Neutrophil (primary cell): ENCODE data around the gene SRSF10.

Source experiments
- H3K27ac ChIP-seq: fragments of 200-600 bp; sonication (generic); 2 replicates; pipeline ENCODE4 v1.5.1; 2016; ENCODE audit warnings: mild to moderate bottlenecking, moderate library complexity
- H3K27me3 ChIP-seq: fragments of 200-600 bp; sonication (generic); 2 replicates; pipeline ENCODE4 v1.6.0; 2016; ENCODE audit warnings: mild to moderate bottlenecking
- H3K36me3 ChIP-seq: fragments of 200-600 bp; sonication (generic); 2 replicates; pipeline ENCODE4 v1.5.1; 2017
- H3K4me1 ChIP-seq, 2 experiments: fragments of 200-600 bp in 1 of 2; sonication (generic) in 1 of 2; 1 replicate in 1 of 2; 2 replicates in 1 of 2; pipeline versions ENCODE4 v1.5.1 to v1.6.1; 2013 to 2016; ENCODE audit warnings: low read depth in 1 of 2, low read length in 1 of 2, mild to moderate bottlenecking in 1 of 2, moderate library complexity in 1 of 2; ENCODE audit not compliant: control insufficient read depth in 1 of 2, insufficient read depth in 1 of 2
- H3K4me3 ChIP-seq, 2 experiments: fragments of 200-600 bp in 1 of 2; sonication (generic) in 1 of 2; 1 replicate in 1 of 2; 2 replicates in 1 of 2; pipeline ENCODE4 v1.5.1; 2013 to 2016; ENCODE audit warnings: low read depth in 1 of 2, low read length in 1 of 2, mild to moderate bottlenecking in 1 of 2, moderate library complexity in 1 of 2
- H3K9me3 ChIP-seq: fragments of 200-600 bp; sonication (generic); 2 replicates; pipeline ENCODE4 v1.5.1; 2016
- CTCF ChIP-seq: fragments of 200-600 bp; sonication (generic); IDR thresholded peaks from 2 replicates; pipeline ENCODE4 v1.5.1; 2016; ENCODE audit warnings: antibody characterized with exemption

Gene SRSF10

GRCh38 chr1:23947366-23947765 is 32.8 kb downstream of the SRSF10 start:
- no peak for TF ChIP-seq CTCF

DNA sequence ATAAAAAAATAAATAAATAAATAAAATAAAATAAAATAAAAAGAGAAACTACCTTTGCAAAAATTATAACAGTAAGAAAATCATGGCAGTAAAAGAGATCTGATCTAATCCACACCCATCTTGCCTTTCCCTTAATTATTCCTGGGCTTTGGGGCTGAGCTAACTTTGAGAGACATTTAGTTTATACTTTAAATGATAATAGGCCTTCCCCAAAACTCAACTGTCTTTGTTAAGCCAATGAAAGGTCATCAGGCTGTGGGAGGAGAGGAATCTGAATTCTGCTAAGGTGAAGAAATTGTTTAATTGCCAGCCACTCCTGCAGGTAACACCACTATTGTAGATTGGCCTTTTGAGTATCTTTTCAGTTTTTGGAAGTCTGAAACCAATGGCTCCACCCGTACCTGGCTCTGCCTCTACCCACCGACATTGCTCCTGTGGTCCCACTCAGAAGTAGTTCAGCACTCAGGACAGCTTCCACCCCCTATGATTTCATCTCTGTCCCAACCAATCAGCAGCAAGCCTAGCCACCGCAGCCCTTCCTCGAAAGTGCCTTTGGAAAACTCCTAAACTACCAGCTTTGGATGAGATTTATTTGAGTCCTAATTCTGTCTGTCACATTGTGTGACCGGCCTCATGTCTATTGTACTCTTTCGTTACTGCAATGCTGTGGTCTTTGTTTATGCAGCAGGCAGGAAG is 43.5 kb downstream of the SRSF10 start:
- Histone ChIP-seq H3K36me3 (no peaks in the 10 kb centered on the region), H3K27ac (no peak overlapping the region), H3K27me3 (no peaks in the 10 kb centered on the region), H3K4me3 (no peak overlapping the region), H3K4me1 (no peaks in the 10 kb centered on the region), H3K9me3 (no peaks in the 10 kb centered on the region)
- no peak for TF ChIP-seq CTCF

More at GRCh38 chr1:23947366-23947765, 32.8 kb downstream of the SRSF10 start:
- no peak overlapping the region for H3K27ac ChIP-seq
- no peaks in the 10 kb centered on the region for H3K27me3 ChIP-seq
- H3K4me3 ChIP-seq, result no peak overlapping the region
- H3K4me1 ChIP-seq, result no peaks in the 10 kb centered on the region
- no peaks in the 10 kb centered on the region for H3K36me3 ChIP-seq
- H3K9me3 ChIP-seq, result no peaks in the 10 kb centered on the region

GRCh38 chr1:23931491-23931880 is 48.6 kb downstream of the SRSF10 start:
- TF ChIP-seq CTCF, result no peak
- Histone ChIP-seq H3K27ac (no peak overlapping the region), H3K27me3 (no peaks in the 10 kb centered on the region), H3K9me3 (no peaks in the 10 kb centered on the region), H3K4me3 (no peak overlapping the region), H3K36me3 (no peaks in the 10 kb centered on the region), H3K4me1 (peaks cover 0 to 6% of the 10 kb centered on the region in 2 experiments)

GRCh38 chr1:23930861-23931490 is 49.2 kb downstream of the SRSF10 start:
- H3K4me3 ChIP-seq, result no peak overlapping the region
- H3K27ac ChIP-seq, result no peak overlapping the region
- no peak for TF ChIP-seq CTCF
- peaks cover 0 to 6% of the 10 kb centered on the region in 2 experiments for H3K4me1 ChIP-seq
- no peaks in the 10 kb centered on the region for H3K9me3 ChIP-seq
- no peaks in the 10 kb centered on the region for H3K27me3 ChIP-seq
- H3K36me3 ChIP-seq, result no peaks in the 10 kb centered on the region

DNA sequence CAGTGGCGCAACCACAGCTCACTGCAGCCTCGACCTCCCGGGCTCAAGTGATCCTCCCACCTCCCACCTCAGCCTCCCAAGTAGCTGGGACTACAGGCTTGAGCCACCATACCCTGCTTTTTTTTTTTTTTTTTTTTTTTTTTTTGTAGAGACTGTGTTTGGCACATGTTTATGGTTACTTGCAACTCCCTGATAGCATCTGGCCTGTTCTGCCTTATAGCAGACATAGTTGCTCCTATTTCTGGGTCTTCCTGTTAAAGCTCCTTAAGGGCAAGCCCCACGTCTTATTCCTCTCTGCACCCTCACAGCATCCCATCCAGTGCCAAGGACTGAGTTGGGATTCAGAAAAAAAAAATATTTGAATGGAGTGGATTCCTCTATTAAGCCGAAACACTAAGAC is 49.9 kb downstream of the SRSF10 start:
- no peaks in the 10 kb centered on the region for H3K27me3 ChIP-seq
- no peaks in the 10 kb centered on the region for H3K9me3 ChIP-seq
- H3K4me1 ChIP-seq, result peaks cover 0 to 6% of the 10 kb centered on the region in 2 experiments
- no peak overlapping the region for H3K27ac ChIP-seq
- no peak overlapping the region for H3K4me3 ChIP-seq
- TF ChIP-seq CTCF, result no peak
- H3K36me3 ChIP-seq, result no peaks in the 10 kb centered on the region
